ENCODE results near the gene KLHL10.

DNA sequence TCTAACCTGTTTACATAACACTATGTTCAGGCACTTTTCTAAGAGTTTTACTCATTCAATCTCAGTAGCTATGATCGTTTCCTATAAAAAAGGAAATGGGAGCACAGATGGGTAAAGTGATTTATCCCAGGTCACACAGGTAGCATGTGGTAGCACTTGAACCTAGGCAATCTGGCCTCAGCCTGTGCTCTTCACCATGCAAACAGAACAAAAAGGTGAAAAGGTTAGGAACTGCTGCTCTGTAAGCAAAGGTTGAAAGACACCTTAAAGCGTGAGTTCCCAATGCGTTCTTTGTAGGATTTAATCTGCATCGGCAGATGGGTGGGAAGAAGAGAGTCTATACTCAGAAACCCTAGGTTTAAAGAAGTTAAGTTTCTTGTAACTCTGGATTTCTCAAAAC, 42.5 kb downstream of the KLHL10 start:
- TF ChIP-seq CTCF (IDR thresholded peaks at IDR 0.05) (no peak), EP300 (IDR thresholded peaks at IDR 0.05) (no peak), POLR2A (IDR thresholded peaks at IDR 0.05) (no peak)

Data from tibial nerve (tissue), 4 donors.